Dendritic cell treated with granulocyte-macrophage colony-stimulating factor and Interleukin-4, amounts not matched to agents 40 ng/mL and 50 ng/mL, for 4 days (primary cell): ENCODE data around the gene TXNDC11.

Experiments
- H3K27ac Mint-ChIP-seq: one replicate; pipeline ENCODE4 v1.8.0; 2022; ENCODE audit warnings: mild to moderate bottlenecking, mixed read lengths
- H3K27me3 Mint-ChIP-seq: one replicate; pipeline ENCODE4 v1.8.0; 2022; ENCODE audit warnings: mild to moderate bottlenecking, mixed read lengths
- H3K36me3 Mint-ChIP-seq: one replicate; pipeline ENCODE4 v1.8.0; 2022; ENCODE audit warnings: low read depth, mixed read lengths
- H3K4me1 Mint-ChIP-seq: one replicate; pipeline ENCODE4 v1.8.0; 2022; ENCODE audit warnings: low read depth, mixed read lengths
- H3K4me3 Mint-ChIP-seq: one replicate; pipeline ENCODE4 v1.8.0; 2022; ENCODE audit warnings: mild to moderate bottlenecking, moderate library complexity, mixed read lengths
- H3K9me3 Mint-ChIP-seq: one replicate; pipeline ENCODE4 v1.8.0; 2022; ENCODE audit warnings: mixed read lengths
- intact Hi-C: fragments of 100-400 bp; cut with micrococcal nuclease; formaldehyde crosslinking; loops from one replicate; pipeline ENCODE4 v1.15.0; 2022

The TXNDC11 gene

DNA sequence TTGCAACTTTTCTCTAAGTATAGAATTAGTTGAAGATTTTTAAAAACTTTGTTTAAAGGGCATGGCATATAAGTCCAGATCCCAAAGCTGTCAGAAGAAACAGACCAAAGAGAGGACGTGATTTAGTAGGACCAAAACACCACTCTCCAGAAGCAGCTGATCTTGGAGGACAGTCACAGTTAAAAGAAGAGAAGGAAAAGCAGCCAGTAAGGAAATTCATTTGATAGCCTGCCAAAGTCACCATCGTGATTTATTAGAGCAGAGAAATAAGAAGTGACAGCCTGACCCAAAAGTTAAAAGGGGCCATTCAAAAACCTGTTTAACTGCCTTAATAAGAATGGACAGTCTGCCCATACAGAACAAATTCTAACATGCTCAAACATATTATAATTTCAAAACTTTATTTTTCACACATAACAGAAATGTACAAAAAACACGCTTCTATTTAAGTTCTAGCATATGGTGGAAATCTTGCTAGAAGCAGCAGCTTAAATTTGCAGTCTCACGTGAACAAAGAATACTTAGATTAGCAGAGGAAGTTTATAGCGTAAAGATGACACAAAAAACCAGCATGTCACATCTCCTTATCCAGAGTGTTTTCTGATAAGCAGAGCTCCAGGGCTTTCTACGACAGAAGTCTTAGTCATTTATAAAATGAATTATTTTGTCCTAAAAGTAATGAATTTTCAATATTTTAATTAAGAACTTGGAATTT, 37.2 kb downstream of the TXNDC11 start:
- intact Hi-C loops, result no loop called here
- Mint-ChIP-seq H3K27ac (no peak overlapping the region), H3K27me3 (no peaks in the 10 kb centered on the region), H3K36me3 (peaks cover 86% of the 10 kb centered on the region), H3K4me1 (peaks cover 17% of the 10 kb centered on the region), H3K4me3 (no peak overlapping the region), H3K9me3 (no peaks in the 10 kb centered on the region)

DNA sequence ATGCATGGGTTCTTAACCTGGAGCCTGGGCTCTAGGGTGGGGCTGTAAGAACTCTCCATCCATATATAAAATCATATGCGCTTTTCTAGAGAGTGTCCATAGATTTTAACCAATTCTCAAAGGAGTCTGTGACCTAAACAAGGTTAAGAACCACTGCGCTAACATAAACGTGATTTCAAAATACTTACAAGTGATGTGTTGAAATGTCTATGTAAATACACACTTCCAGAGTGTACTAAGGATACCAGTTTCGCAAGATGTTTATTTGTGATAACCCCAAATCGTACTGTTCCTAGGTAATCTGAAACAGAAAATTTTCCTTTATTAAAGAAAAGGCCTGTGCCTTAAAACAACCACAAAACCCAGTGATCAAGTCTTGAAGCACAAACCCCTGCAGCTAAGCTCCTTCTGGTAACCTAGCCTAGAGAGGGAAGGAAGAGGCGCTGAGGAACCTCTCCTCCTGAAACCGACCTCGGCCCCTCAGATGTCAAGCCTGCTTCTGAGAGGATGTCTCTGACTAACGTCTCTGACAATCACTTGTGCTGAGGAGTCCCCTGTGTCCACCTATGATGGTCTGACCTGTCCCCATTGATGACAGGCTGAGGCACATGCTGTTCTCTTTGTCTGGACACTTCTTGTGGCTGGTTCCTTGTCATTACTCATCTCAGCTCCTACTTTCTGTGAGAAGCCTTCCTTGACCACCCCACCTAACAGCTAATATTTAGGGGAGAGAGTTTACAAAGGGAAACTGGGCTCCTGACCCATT, 42.2 kb downstream of the TXNDC11 start:
- Mint-ChIP-seq H3K4me3 (no peak overlapping the region), H3K36me3 (peaks cover 93% of the 10 kb centered on the region), H3K27me3 (no peaks in the 10 kb centered on the region), H3K27ac (no peak overlapping the region), H3K9me3 (no peaks in the 10 kb centered on the region), H3K4me1 (peaks cover 28% of the 10 kb centered on the region)
- intact Hi-C loops, result no loop called here

DNA sequence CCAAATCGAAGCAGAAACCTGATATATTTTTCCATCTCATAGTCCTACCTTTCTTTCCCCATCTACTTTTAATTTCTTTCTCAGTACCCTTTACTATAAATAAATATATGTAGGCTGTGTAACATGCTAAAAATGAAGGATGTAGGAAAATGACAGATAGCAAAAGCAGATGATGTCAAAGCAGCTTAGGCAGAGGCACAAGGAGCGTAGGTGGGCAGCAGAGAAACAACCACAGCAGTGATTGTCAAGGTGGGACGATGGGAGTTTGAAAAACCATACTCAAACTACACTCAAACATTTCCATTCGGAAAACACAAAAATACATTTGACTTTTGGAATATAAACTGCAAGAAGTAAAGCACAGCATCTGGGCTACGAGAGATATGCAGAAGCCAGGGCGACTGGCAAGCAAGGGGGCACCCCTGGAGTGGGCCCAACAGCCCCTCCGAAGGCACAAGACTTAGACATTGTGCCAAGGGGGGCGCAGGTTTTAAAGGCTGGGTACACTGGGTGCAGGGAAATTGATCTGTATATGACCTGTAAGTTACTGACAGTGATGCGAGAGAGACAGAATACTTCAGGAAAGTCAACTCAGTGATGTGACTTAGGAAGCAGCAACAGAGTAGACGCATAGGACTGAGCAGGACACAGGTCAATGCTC, 43.3 kb downstream of the TXNDC11 start:
- Mint-ChIP-seq H3K9me3 (no peaks in the 10 kb centered on the region), H3K4me3 (no peak overlapping the region), H3K27me3 (no peaks in the 10 kb centered on the region), H3K36me3 (peaks cover 92% of the 10 kb centered on the region), H3K4me1 (peaks cover 28% of the 10 kb centered on the region), H3K27ac (no peak overlapping the region)
- intact Hi-C loops, result no loop called here

DNA sequence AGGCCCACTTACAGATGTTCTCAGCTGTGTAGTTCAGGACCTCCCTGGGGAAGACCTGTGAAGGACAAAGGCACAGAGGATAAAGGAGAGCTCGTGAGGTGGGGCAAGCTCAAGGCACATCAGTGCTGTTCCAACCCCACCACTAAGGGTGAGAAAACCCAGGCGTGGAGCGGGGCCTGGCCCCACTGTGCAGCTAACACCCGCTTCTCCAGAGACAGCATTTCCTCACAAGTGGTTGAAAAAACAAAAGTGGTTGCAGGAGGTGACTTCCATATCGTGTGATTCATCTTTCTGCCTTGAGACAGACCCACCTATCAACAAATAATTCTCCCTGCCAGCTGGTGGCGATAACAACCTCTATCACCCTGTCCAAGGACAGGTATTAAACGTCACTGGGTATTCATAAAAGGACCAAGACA, 44.4 kb downstream of the TXNDC11 start:
- Mint-ChIP-seq H3K4me3 (no peak overlapping the region), H3K27ac (no peak overlapping the region), H3K27me3 (no peaks in the 10 kb centered on the region), H3K9me3 (no peaks in the 10 kb centered on the region), H3K36me3 (peaks cover 89% of the 10 kb centered on the region), H3K4me1 (peaks cover 28% of the 10 kb centered on the region)
- intact Hi-C loops, result no loop called here

DNA sequence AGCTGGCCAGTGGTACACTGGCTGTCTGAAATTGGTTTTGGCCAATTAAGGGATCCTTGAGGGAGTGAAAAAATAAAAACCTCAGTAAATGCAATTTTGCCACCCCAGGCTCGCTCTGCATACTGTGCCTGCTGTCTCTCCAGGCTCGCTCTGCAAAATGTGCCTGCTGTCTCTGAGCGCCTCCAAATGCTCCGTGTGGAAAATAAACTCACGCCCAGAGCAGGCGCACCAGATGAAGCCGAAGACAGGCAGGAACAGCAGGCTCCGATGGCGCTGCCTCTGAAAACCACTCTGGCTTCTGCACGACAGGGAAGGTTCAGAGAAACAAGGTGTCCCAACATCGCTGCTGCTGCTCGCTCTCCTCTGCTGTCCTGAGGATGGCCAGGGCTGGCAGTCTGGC, 45.3 kb downstream of the TXNDC11 start:
- no peak overlapping the region for H3K27ac Mint-ChIP-seq

DNA sequence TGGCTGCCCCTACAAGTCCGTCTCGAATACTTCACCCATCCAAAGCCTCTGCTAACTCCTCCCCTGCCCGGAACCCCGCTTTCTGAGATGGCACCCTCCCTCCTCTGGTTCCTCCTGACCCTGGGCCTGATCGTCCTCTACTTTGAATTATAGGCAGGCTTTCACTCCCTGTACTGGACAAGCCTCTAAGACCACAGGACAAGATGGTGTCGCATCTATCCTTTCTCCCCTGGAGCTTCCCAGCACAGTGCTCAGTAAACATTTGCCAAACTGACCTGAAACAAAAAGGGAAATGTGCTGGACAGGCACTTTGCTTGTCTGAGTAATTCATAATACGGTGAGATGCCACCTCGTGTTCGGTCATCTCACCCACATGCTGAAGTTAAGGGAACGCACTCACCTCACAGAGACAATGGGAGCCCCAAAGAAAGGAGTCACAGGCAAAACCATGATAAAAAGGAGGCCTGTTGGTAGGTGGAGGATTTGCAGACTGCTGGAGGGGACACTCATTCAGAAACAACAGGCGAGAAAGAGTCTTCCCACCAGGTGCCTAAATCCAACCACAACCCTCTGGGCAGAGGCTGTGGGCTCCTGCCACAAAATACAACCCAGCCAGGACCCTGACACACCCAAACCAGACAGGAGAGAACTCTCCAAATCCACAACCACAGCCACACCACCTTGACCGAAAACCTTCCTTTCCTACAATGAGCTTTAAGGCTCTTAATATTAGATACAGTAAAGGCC, 46.2 kb downstream of the TXNDC11 start:
- H3K36me3 Mint-ChIP-seq, result peaks cover 92% of the 10 kb centered on the region
- no peak overlapping the region for H3K4me3 Mint-ChIP-seq
- H3K27me3 Mint-ChIP-seq, result no peaks in the 10 kb centered on the region
- no peaks in the 10 kb centered on the region for H3K9me3 Mint-ChIP-seq
- H3K27ac Mint-ChIP-seq, result no peak overlapping the region
- peaks cover 25% of the 10 kb centered on the region for H3K4me1 Mint-ChIP-seq
- intact Hi-C loops, result no loop called here

More for the DNA sequence above, 45.3 kb downstream of the TXNDC11 start:
- Mint-ChIP-seq H3K36me3 (peaks cover 89% of the 10 kb centered on the region), H3K4me3 (no peak overlapping the region), H3K9me3 (no peaks in the 10 kb centered on the region), H3K4me1 (peaks cover 28% of the 10 kb centered on the region), H3K27me3 (no peaks in the 10 kb centered on the region)
- intact Hi-C loops, result no loop called here

DNA sequence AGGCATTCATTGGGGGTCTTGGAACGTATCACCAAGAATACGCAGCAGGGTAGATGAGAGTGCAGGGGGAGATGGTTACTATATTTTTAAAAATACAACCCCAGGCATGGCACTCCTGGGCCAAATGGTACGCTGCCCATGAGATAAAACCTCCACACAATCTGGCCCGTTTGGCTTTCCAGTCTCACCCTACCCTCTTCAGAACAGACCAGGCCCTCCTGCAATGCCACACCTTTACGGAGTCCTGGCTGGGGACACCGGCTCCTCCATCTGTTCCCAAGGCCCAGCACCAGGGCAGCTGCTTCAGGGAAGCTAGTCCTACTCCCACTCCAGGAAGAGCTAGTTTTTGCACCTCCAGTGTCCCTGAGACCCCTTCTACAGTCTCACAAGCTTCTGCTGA, 50.0 kb downstream of the TXNDC11 start:
- H3K36me3 Mint-ChIP-seq, result peaks cover 79% of the 10 kb centered on the region

DNA sequence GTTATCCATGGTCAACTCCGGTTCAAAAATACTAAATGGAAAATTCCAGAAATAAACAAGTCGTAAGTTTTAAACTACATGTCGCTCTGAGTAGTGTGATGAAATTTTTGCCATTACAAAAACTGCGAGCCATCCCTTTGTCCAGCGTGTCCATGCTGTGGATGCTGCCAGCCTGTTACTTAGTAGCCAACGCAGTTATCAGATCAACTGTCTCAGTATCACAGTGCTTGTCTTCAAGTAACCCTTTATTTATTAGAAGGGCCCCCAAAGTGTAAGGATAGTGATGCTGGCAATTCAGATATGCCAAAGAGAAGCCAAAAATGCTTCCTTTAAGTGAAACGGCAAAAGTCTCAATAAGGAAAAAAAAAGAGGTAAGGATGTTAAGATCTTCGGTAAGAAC, 50.5 kb downstream of the TXNDC11 start:
- intact Hi-C loops, result no loop called here
- no peak overlapping the region for H3K4me3 Mint-ChIP-seq
- H3K27ac Mint-ChIP-seq, result no peak overlapping the region
- H3K4me1 Mint-ChIP-seq, result peaks cover 30% of the 10 kb centered on the region
- H3K27me3 Mint-ChIP-seq, result no peaks in the 10 kb centered on the region
- H3K9me3 Mint-ChIP-seq, result no peaks in the 10 kb centered on the region
- peaks cover 79% of the 10 kb centered on the region for H3K36me3 Mint-ChIP-seq

More for the DNA sequence above, 50.0 kb downstream of the TXNDC11 start:
- Mint-ChIP-seq H3K27ac (peak overlapping the region; percentile 2), H3K27me3 (no peaks in the 10 kb centered on the region), H3K9me3 (no peaks in the 10 kb centered on the region), H3K4me1 (peaks cover 27% of the 10 kb centered on the region), H3K4me3 (no peak overlapping the region)
- intact Hi-C loops, result no loop called here

DNA sequence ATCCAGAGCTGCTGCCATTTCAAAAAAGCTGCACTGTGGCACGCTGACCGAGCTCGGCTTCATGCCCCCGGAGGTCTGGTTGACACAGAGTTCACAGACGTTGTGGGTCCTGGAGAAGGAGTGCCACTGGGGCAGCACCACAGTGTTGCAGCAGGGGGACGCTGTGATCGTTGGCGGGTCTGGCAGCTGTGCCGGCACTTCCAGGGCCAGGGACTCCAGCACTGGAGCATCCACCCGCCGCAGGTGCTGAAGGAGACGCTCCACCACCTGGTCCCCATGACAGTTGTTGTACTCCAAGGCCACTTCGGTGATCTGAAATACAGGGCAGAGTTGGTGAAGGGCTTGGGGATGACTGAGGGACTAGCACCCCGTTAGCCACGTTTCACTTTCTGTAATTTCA, 50.9 kb downstream of the TXNDC11 start:
- H3K27ac Mint-ChIP-seq, result no peak overlapping the region
- peaks cover 32% of the 10 kb centered on the region for H3K4me1 Mint-ChIP-seq
- intact Hi-C loops, result no loop called here
- no peaks in the 10 kb centered on the region for H3K27me3 Mint-ChIP-seq
- no peak overlapping the region for H3K4me3 Mint-ChIP-seq
- H3K36me3 Mint-ChIP-seq, result peaks cover 79% of the 10 kb centered on the region
- no peaks in the 10 kb centered on the region for H3K9me3 Mint-ChIP-seq

DNA sequence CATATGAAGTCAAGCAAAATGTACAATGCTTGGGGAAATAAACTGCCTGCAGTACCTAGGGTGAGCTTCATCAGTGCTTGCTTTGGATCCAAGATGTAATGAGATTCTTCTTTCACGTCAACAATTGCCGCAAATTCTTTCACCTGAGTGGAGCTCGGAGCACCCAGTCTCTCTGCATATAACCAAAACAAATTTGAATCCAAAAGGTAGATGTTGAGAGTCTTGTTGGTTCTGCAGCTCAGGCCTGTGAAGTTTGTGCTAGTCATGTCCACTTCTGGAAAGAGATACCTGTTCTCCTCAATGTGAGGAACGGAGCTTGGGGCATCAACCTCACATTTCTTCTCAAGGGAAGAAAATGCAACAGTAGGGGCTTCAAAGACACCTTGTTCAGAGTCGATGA, 51.4 kb downstream of the TXNDC11 start:
- no peak overlapping the region for H3K4me3 Mint-ChIP-seq
- peaks cover 79% of the 10 kb centered on the region for H3K36me3 Mint-ChIP-seq
- intact Hi-C loops, result no loop called here
- no peaks in the 10 kb centered on the region for H3K9me3 Mint-ChIP-seq
- peak overlapping the region; percentile 82 for H3K27ac Mint-ChIP-seq
- H3K4me1 Mint-ChIP-seq, result peaks cover 37% of the 10 kb centered on the region
- H3K27me3 Mint-ChIP-seq, result no peaks in the 10 kb centered on the region

DNA sequence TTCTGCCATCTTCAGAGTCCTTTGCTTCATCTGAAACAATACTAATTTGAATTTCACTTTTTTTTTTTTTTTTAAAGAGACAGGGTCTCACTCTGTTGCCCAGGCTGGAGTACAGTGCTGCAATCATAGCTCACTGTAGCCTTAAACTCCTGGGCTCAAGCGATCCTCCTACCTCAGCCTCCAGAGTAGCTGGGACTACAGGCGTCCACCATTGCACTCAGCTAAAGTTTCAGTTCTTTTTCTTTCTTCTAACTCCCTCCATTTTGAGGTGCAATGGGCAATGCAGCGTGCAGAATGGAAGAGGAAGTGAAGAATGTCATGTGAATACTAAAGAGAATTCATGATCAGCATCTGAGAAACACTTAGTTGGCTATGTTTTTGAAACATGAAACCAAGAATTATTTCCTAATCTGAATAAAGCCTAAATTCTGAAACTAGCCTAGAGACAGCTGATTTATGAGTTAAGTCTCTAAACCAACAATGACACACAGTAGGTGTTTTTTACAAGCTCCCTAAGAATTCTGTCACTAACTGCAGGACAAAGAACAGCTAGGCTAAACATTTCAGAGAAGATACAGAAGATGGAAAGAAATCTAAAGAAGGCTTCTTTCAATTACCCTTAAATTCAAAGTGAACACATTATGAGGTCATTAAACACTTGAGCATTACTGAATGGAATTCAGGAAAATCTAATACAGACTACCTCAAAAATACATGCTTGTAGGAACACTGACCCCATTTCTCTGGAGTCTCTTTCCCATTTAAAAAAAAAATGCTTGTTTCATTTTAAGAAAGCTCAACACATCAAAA, 53.4 kb downstream of the TXNDC11 start:
- H3K9me3 Mint-ChIP-seq, result no peaks in the 10 kb centered on the region
- intact Hi-C loops, result no loop called here
- peak overlapping the region; percentile 82 for H3K27ac Mint-ChIP-seq
- H3K4me3 Mint-ChIP-seq, result no peak overlapping the region
- no peaks in the 10 kb centered on the region for H3K27me3 Mint-ChIP-seq
- H3K36me3 Mint-ChIP-seq, result peaks cover 81% of the 10 kb centered on the region
- peaks cover 37% of the 10 kb centered on the region for H3K4me1 Mint-ChIP-seq

DNA sequence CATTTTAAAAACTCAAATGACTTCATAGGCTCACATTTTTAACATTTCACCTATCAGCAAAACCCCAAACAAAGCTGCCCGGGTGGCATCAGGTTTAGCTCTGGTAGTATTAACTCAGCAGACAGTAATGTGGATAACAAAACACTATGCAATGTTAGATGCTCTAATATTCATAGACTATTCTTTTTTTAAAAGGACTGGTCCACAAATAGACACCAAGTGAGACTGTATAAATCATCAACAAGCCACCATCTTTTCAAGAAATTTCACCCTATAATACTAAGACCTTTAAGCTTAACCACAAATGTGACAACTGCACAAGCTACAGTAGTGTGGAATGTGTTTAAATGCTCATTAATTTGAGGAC, 54.2 kb downstream of the TXNDC11 start:
- no peaks in the 10 kb centered on the region for H3K9me3 Mint-ChIP-seq
- H3K36me3 Mint-ChIP-seq, result peaks cover 84% of the 10 kb centered on the region
- peaks cover 45% of the 10 kb centered on the region for H3K4me1 Mint-ChIP-seq
- no peak overlapping the region for H3K27ac Mint-ChIP-seq
- no peak overlapping the region for H3K4me3 Mint-ChIP-seq
- H3K27me3 Mint-ChIP-seq, result no peaks in the 10 kb centered on the region
- intact Hi-C loops, result no loop called here
